Karpas-422 (cell line): ENCODE measurements around the gene IFNL4. TPM values are rescaled to one million over a fixed set of nuclear protein-coding genes. Genes with fewer than 3 reads are reported as not detected.

Source experiments
- DNase-seq: peaks from one replicate; pipeline ENCODE4 v3.0.0-alpha.2; 2015
- H2AFZ ChIP-seq: fragments of 200-600 bp; sonication (generic); 2 replicates; pipeline ENCODE4 v1.6.1; 2014; ENCODE audit warnings: antibody characterized with exemption, low read length, mixed read lengths
- H3K27ac ChIP-seq: fragments of 200-600 bp; sonication (generic); 2 replicates; pipeline ENCODE4 v1.5.1; 2014; ENCODE audit warnings: mild to moderate bottlenecking, low read length, moderate library complexity
- H3K27me3 ChIP-seq: fragments of 200-600 bp; sonication (generic); 2 replicates; pipeline ENCODE4 v1.6.1; 2014; ENCODE audit warnings: low read length, mixed read lengths
- H3K36me3 ChIP-seq: fragments of 200-600 bp; sonication (generic); 2 replicates; pipeline ENCODE4 v1.6.1; 2014; ENCODE audit warnings: low read length, mixed read lengths; ENCODE audit not compliant: insufficient read depth
- H3K4me1 ChIP-seq: fragments of 200-600 bp; sonication (generic); 2 replicates; pipeline ENCODE4 v1.6.1; 2014; ENCODE audit warnings: mild to moderate bottlenecking, low read length, mixed read lengths
- H3K4me2 ChIP-seq: fragments of 200-600 bp; sonication (generic); 2 replicates; pipeline ENCODE4 v1.6.1; 2014; ENCODE audit warnings: low read length, low read depth, mild to moderate bottlenecking; ENCODE audit not compliant: poor library complexity, severe bottlenecking
- H3K4me3 ChIP-seq: fragments of 200-600 bp; sonication (generic); 2 replicates; pipeline ENCODE4 v1.5.1; 2014; ENCODE audit warnings: mild to moderate bottlenecking, antibody characterized with exemption, low read length, mixed read lengths
- H3K79me2 ChIP-seq: fragments of 200-600 bp; sonication (generic); 2 replicates; pipeline ENCODE4 v1.6.1; 2014; ENCODE audit warnings: mild to moderate bottlenecking, low read length, mixed read lengths
- H3K9ac ChIP-seq: fragments of 200-600 bp; sonication (generic); 2 replicates; pipeline ENCODE4 v1.6.0; 2014; ENCODE audit warnings: low read length
- H3K9me2 ChIP-seq: fragments of 200-600 bp; sonication (generic), shearing (Covaris generic); replicated peaks from 2 replicates; pipeline ENCODE4 v1.6.0; 2014; ENCODE audit warnings: mild to moderate bottlenecking, low read length, moderate library complexity; ENCODE audit not compliant: insufficient read depth
- H3K9me3 ChIP-seq: fragments of 300-700, 200-600 bp; sonication (generic); 2 replicates; pipeline ENCODE4 v1.6.1; 2014; ENCODE audit warnings: low read length, mixed read lengths
- H4K20me1 ChIP-seq: fragments of 200-600 bp; sonication (generic); 2 replicates; pipeline ENCODE4 v1.6.1; 2014; ENCODE audit warnings: mild to moderate bottlenecking, antibody characterized with exemption, low read length, low read depth; ENCODE audit not compliant: insufficient read depth
- total RNA-seq: library from RNA; depleted of rRNA; stranded (reverse); fragments of >200 nt; shearing (Covaris generic); gene quantifications from 2 replicates; pipeline ENCODE4 v1.2.3, GENCODE V29; 2014; ENCODE audit warnings: low replicate concordance

The IFNL4 gene
- total RNA-seq, 1 experiment from 2014 or later: not detected

DNA sequence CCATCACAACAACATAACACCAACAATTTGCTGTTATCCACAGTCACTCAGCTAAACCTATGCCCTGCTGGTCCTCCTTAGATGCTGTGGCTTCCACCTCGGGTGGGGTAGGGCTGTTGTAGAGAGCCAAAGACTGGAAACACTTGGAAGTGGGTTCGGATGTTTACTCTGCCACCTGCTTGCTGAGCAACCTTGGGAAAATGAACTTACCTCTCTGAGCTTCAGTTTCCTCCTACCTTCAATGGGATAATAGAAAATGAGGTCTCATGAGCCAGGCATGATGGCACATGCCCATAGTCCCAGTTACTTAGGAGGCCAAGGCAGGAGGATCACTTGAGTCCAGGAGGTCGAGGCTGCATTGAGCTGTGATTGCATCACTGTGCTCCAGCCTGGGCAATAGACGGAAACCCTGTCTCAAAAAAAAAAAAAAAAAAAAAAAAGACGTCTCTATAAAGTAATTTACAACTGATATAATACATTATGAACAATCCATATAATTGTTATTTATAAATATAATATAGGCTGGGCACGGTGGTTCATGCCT lies 41.3 kb downstream of the IFNL4 start:
- Histone ChIP-seq H3K27ac (no peak overlapping the region), H3K4me3 (no peak overlapping the region), H3K79me2 (no peaks in the 10 kb centered on the region), H3K9me3 (no peaks in the 10 kb centered on the region), H3K27me3 (no peaks in the 10 kb centered on the region), H3K9me2 (no peaks in the 10 kb centered on the region), H3K4me2 (no peak overlapping the region), H3K4me1 (no peaks in the 10 kb centered on the region), H3K9ac (no peak overlapping the region), H3K36me3 (no peaks in the 10 kb centered on the region), H2AFZ (no peak overlapping the region), H4K20me1 (no peaks in the 10 kb centered on the region)
- no peak for DNase-seq

DNA sequence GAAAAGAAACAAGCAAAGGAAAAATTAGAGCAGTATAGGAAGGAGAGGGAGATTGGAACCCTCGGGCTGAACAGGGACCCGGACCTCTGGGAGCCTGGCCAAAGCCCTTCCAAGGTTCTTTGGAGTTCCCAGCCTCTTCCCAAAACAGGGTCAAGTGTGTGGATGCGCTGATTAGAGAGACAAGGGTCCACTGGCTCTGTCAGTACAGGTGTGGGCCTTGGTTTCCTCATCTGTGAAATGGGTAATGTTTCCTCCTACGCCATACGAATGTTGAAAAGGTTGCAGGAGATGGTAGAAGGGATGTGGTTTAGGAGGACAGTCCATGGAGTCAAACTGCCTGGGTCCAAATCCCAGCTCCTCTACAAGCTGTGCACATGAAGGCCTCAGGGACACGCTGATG lies 42.5 kb downstream of the IFNL4 start:
- H3K4me3 ChIP-seq: no peak overlapping the region
- H3K27me3 ChIP-seq: no peaks in the 10 kb centered on the region
- no peaks in the 10 kb centered on the region for H3K9me2 ChIP-seq
- no peak for DNase-seq
- H3K4me2 ChIP-seq: no peak overlapping the region
- no peaks in the 10 kb centered on the region for H3K4me1 ChIP-seq
- H3K27ac ChIP-seq: no peak overlapping the region
- H3K9ac ChIP-seq: no peak overlapping the region
- H2AFZ ChIP-seq: no peak overlapping the region
- no peaks in the 10 kb centered on the region for H3K9me3 ChIP-seq
- H3K79me2 ChIP-seq: no peaks in the 10 kb centered on the region
- no peaks in the 10 kb centered on the region for H3K36me3 ChIP-seq
- no peaks in the 10 kb centered on the region for H4K20me1 ChIP-seq

DNA sequence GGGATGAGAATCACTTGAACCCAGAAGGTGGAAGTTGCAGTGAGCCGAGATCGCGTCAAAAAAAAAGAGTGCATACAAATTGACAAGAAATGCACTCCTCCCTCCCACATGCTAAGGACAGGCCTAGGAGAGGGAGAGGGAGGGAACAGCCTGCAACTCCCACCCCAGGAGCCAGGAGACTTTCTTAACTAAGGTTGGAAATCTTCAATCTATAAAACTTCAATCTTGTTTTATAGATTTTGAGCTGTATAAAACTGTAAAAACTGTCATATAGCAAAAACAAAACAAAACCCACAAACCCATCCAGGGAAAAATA lies 43.2 kb downstream of the IFNL4 start:
- H2AFZ ChIP-seq: no peak overlapping the region
- no peak for DNase-seq
- H3K9me2 ChIP-seq: no peaks in the 10 kb centered on the region
- no peak overlapping the region for H3K4me3 ChIP-seq
- H4K20me1 ChIP-seq: no peaks in the 10 kb centered on the region
- no peaks in the 10 kb centered on the region for H3K4me1 ChIP-seq
- H3K9ac ChIP-seq: no peak overlapping the region
- no peaks in the 10 kb centered on the region for H3K36me3 ChIP-seq
- H3K79me2 ChIP-seq: no peaks in the 10 kb centered on the region
- H3K27ac ChIP-seq: no peak overlapping the region
- H3K4me2 ChIP-seq: no peak overlapping the region
- no peaks in the 10 kb centered on the region for H3K9me3 ChIP-seq
- no peaks in the 10 kb centered on the region for H3K27me3 ChIP-seq

DNA sequence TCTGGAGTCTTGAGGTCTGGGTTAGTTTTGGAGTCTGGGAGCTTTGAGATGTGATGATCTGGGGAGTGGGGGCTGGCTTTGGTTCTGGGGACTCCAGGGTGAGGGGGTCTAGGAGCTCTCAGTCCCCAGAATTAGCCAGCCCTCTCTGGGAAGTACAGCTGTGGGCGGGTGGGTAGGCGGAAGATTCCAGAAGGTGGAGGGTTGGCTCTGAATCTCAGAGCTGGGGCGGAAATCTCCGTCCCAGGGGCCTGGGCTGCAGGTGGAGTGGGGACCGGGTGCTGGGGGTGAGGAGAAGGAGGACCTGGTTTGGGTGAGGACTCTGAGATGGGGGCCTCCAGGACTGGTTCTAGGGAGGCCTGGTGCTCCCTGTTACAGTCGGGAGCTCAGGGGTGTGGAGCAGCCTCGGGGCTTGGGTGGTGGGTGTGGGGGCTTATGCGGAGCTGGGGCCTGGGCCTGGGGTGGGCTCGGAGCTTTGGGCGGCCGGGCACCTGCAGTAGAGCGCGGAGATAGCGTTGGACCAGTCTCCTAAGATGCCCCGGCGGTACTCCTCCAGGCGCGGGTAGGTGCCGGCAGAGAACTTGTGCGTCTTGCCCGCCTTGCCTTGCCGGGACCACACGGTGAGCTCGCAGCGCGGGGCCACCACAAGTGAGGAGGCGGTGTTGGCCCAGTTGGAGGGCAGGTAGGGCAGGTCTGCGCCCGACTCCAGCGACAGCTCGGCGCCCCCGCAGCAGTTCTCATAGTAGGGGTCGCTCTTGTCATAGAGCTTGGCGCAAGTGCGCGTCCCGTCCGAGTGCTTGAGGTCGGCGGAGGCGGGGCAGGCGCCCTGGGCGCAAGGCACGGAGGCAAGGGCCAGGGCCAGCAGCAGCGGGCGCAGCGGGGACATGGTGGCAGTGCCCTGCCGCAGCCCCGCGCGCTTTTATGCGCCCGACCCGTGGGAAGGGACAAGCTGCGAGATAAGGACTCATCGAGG lies 45.0 kb downstream of the IFNL4 start, which contains the start of gene SYCN:
Gene SYCN, minus strand, starts transcription at position 892 of the 970 bp plus-strand sequence. Its CDS starts 9 bp downstream, at position 883.
- Histone ChIP-seq H3K9me3 (no peaks in the 10 kb centered on the region), H3K4me3 (no peak within 1 kb of the TSS), H3K36me3 (no peaks in the 10 kb centered on the region), H3K27me3 (no peaks in the 10 kb centered on the region), H3K9ac (no peak within 1 kb of the TSS), H3K79me2 (no peaks in the 10 kb centered on the region), H3K4me2 (no peak within 1 kb of the TSS), H3K4me1 (no peaks in the 10 kb centered on the region), H4K20me1 (no peaks in the 10 kb centered on the region), H3K27ac (no peak within 1 kb of the TSS), H2AFZ (no peak within 1 kb of the TSS), H3K9me2 (no peaks in the 10 kb centered on the region)
- DNase-seq: no peak

DNA sequence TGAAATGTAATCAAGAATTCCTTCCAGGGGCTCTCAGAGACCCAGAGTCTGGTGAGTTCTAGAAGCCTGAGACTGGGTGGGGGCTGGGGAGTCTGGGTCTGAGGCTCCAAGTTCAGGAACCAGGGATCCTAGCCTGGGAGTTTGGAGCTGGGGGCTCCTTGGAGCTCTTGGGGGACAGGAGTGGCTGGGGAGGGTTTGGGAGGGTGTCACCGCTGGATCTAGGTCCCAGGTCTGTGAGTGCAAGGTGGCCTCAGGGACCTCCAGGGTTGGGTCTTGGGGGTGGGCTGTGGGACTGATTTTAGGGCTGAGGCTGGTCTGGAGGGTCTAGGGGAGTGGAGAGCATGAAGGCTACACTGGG lies 45.7 kb downstream of the IFNL4 start:
- Histone ChIP-seq H4K20me1 (no peaks in the 10 kb centered on the region), H3K4me1 (no peaks in the 10 kb centered on the region), H2AFZ (no peak overlapping the region), H3K27me3 (no peaks in the 10 kb centered on the region), H3K79me2 (no peaks in the 10 kb centered on the region), H3K9ac (no peak overlapping the region), H3K4me3 (no peak overlapping the region), H3K4me2 (no peak overlapping the region), H3K27ac (no peak overlapping the region), H3K9me2 (no peaks in the 10 kb centered on the region), H3K9me3 (no peaks in the 10 kb centered on the region), H3K36me3 (no peaks in the 10 kb centered on the region)
- no peak for DNase-seq

DNA sequence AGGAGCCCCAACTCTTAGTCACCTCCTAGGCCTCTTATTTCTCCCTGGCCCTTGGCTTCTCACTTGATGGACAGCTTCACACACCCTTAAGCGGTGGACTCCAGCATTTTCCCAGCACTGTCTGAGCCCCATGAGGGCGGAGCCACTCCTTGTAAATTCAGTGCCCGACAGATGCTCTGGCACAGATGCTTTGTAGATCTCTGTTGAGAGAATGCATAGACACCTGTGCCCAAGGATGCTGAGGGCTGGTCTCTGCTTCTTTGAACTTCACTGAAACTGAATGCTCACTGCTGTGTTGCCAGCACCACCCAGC lies 47.9 kb downstream of the IFNL4 start:
- H3K27me3 ChIP-seq: no peaks in the 10 kb centered on the region
- H3K9me2 ChIP-seq: no peaks in the 10 kb centered on the region
- H4K20me1 ChIP-seq: no peaks in the 10 kb centered on the region
- no peak overlapping the region for H3K9ac ChIP-seq
- no peaks in the 10 kb centered on the region for H3K9me3 ChIP-seq
- H3K79me2 ChIP-seq: no peaks in the 10 kb centered on the region
- no peak overlapping the region for H3K27ac ChIP-seq
- no peaks in the 10 kb centered on the region for H3K4me1 ChIP-seq
- H2AFZ ChIP-seq: no peak overlapping the region
- no peak overlapping the region for H3K4me3 ChIP-seq
- no peak overlapping the region for H3K4me2 ChIP-seq
- H3K36me3 ChIP-seq: no peaks in the 10 kb centered on the region
- no peak for DNase-seq

DNA sequence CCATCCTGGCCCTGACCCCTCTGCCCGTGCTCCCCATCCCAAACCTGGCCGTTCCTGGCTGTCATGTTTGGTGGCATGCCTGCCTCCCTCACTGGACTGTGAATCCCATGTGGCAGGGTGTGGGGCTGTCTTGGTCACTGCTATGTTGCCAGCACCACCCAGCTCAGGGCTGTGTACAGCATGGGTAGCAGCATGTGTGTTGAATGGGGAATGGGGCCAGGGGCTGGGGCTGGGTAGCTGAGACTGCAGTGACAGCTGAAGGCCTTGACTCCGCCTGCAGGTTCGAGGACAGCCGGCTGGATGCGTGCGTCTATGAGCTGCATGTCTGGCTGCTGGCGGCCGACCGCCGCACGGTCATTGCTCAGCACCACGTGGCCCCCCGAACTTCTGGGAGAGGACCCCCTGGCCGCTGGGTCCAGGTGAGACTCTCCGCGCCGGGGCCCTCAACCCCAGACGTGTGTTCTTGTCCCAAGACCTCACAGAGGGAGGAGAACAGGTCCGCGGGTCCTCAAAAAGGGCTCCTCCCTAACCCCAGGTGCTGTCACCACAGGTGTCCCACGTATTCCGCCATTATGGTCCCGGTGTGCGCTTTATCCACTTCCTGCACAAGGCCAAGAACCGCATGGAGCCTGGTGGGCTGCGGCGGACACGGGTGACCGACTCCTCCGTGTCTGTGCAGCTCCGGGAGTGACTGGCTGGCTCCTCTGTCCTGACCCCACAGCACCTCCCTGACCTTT lies 48.4 kb downstream of the IFNL4 start:
- Histone ChIP-seq H3K4me2 (no peak overlapping the region), H3K36me3 (no peaks in the 10 kb centered on the region), H3K4me3 (no peak overlapping the region), H2AFZ (no peak overlapping the region), H3K79me2 (no peaks in the 10 kb centered on the region), H3K4me1 (no peaks in the 10 kb centered on the region), H3K27me3 (no peaks in the 10 kb centered on the region), H3K9ac (no peak overlapping the region), H3K9me3 (no peaks in the 10 kb centered on the region), H4K20me1 (no peaks in the 10 kb centered on the region), H3K27ac (no peak overlapping the region), H3K9me2 (no peaks in the 10 kb centered on the region)
- no peak for DNase-seq

DNA sequence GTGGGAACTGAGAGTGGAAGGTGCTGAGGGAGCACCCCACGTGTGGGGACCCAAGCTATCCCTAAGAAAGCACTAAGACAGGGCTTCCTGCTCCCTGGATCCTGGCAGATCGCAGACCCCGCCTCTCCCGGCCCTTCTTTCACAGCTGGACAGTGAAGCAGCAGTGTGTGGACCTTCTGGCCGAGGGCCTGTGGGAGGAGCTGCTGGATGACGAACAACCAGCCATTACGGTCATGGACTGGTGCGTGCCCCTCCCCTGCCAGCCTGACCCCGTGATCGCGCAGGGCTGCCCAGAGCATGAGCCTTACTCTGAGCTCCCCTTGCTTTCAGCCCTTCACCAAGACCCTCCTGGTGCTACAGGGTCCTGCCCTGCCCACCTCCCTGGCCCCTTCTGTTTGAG lies 49.6 kb downstream of the IFNL4 start:
- H3K27ac ChIP-seq: no peak overlapping the region
- H3K4me1 ChIP-seq: no peaks in the 10 kb centered on the region
- no peaks in the 10 kb centered on the region for H4K20me1 ChIP-seq
- no peaks in the 10 kb centered on the region for H3K27me3 ChIP-seq
- H3K36me3 ChIP-seq: no peaks in the 10 kb centered on the region
- no peak overlapping the region for H2AFZ ChIP-seq
- H3K79me2 ChIP-seq: no peaks in the 10 kb centered on the region
- no peak for DNase-seq
- no peaks in the 10 kb centered on the region for H3K9me3 ChIP-seq
- no peak overlapping the region for H3K4me3 ChIP-seq
- no peaks in the 10 kb centered on the region for H3K9me2 ChIP-seq
- H3K4me2 ChIP-seq: no peak overlapping the region
- H3K9ac ChIP-seq: no peak overlapping the region
